HG02938 (cell line): ENCODE data around the gene LYVE1.

ENCODE experiments used
- ATAC-seq: cut with Tn5 transposase; IDR thresholded peaks from one replicate; pipeline ENCODE4 v1.9.1; 2021; ENCODE audit warnings: mild to moderate bottlenecking, moderate library complexity; ENCODE audit not compliant: unreplicated experiment

Gene LYVE1

DNA sequence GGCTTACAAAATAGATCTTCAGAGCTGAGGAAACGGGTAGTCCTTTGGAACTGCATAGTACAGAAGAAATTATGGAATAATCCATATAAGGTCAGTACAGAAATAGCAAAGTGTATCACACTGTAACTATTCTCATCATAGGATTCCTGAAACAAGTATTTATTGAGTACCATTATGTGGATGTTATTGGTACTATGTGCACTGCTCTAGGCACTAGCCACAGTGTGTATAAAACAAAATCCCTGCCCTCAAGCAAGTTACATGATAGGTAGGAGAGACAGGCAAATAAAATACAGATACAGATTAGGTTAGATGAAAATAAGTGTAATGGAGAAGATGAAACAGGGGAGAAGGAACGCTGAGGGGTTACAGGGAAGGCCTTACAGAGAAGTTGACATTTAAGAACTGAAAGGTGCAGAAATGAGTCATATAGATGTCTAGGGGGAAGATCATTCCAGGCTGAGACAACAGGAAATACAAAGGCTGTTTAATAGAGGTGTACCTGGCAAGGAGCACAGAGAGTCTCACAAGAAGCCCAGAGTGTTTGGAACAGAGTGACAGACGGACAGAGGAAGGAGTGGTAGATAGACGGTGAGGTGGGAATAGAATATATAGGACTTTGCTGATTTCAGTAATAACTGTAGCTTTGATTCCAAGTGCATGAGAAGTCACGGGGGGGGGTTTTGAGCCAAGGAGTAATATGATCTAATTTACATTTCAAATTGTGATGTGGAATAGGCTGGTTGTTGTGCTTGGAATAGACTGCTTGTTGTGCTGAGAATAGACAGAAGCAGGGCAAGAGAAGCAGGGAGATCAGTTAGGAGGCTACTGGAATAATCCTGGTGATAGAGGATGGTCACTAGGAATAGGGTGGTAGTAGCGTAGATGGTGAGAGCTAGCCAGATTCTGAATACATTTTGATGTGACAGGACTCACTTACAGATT is 41.2 kb downstream of the LYVE1 start:
- ATAC-seq, result peak; percentile 73

DNA sequence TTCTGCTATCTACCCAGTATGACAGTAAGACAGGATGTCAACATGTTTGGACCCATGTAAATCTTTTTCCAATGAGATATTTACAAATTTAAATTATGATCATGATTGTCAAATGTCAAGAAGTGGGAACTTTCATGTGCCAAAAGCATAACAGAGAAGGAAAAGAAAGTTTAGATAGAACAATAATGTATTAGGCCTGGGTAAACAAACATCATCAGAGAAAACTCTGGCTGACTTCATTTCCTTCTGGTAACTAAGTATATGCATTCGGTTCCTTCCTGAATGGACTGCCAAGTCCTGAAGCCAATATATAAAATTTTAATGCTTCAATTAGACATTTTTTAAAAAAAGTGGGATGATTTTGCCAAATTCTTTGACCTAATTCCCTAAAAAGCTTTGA is 44.0 kb downstream of the LYVE1 start:
- ATAC-seq, result no peak

GRCh38 chr11:10522921-10523320 is 45.5 kb downstream of the LYVE1 start:
- ATAC-seq, result no peak

DNA sequence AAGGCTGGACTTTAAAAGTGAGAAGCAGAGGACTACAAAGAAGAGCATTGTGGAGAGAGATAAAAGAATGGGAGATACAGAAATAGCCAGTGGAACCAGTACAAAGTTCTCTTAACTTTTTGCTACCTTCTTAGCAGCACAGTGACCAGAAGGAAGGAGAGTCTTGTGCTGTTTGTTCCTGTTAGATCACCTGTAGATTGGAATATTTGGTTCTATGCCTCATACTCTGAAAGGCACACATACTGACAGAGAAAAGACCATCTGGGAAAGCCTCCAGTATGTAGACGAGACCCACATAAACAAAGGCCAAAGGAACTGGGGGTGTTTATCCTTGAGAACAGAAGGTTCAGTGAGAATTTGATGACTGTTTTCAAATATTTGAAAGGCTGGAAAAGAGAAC is 46.2 kb downstream of the LYVE1 start:
- no peak for ATAC-seq

GRCh38 chr11:10520562-10520961 is 47.9 kb downstream of the LYVE1 start:
- no peak for ATAC-seq

- ATAC-seq, result no peak
Measured at GRCh38 chr11:10519630-10520029, 48.8 kb downstream of the LYVE1 start.

GRCh38 chr11:10518891-10519290 is 49.6 kb downstream of the LYVE1 start:
- no peak for ATAC-seq

GRCh38 chr11:10518123-10518522 is 50.3 kb downstream of the LYVE1 start:
- ATAC-seq, result no peak

- ATAC-seq, result no peak
Measured at GRCh38 chr11:10515418-10515817, 53.0 kb downstream of the LYVE1 start.

GRCh38 chr11:10514709-10515108 is 53.8 kb downstream of the LYVE1 start:
- ATAC-seq, result no peak

- no peak for ATAC-seq
Measured at GRCh38 chr11:10514202-10514601, 54.3 kb downstream of the LYVE1 start.

DNA sequence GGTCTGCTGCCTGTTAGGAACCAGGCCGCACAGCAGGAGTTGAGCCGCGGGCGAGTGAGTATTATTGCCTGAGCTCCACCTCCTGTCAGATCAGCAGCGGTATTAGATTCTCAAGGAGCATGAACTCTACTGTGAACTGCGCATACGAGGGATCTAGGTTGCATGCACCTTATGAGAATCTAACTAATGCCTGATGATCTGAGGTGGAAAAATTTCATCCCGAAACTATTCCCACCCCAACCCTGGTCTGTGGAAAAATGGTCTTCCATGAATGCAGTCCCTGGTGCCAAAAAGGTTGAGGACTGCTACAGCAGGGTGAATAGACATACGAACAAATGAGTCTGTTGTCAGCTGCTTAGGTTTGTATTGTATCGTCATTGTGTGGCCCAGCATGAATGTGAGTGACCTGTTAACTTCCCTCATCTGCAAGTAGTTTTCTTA is 57.3 kb downstream of the LYVE1 start:
- no peak for ATAC-seq
